Naive thymus-derived CD4-positive, alpha-beta T cell (primary cell): ENCODE results near the gene POU6F2. TPM values are rescaled to one million over a fixed set of nuclear protein-coding genes. Genes with fewer than 3 reads are reported as not detected.

Experiments
- ATAC-seq: fragments of 150-1000 bp; cut with Tn5 transposase; 2 replicates; pipeline ENCODE4 v1.10.0; 2021; ENCODE audit warnings: mild to moderate bottlenecking, moderate library complexity
- CTCF ChIA-PET: fragments of 350-600 bp; sonication (Branson Sonifier 250); formaldehyde crosslinking; loops from one replicate; lab custom pipeline; 2021; ENCODE audit warnings: antibody characterized with exemption; lab: Charles Lee
- POLR2A ChIA-PET: fragments of 350-600 bp; sonication (Branson Sonifier 250); formaldehyde crosslinking; loops from one replicate; lab custom pipeline; 2021; ENCODE audit warnings: antibody characterized with exemption, inconsistent platforms; lab: Charles Lee
- DNase-seq, 9 donors: peaks; one replicate each; pipeline versions ENCODE4 v3.0.0 to v3.0.0-alpha.2; 2020 to 2022; ENCODE audit warnings: mixed read lengths in 1 of 9
- H3K27ac ChIP-seq: one replicate; pipeline ENCODE4 v1.7.0; 2013; ENCODE audit warnings: mild to moderate bottlenecking, low read depth, low read length, moderate library complexity
- H3K27me3 ChIP-seq, 2 donors: one replicate each; pipeline ENCODE4 v1.7.0; 2013; ENCODE audit warnings: low read length in 2 of 2, mild to moderate bottlenecking in 2 of 2, moderate library complexity in 2 of 2; ENCODE audit not compliant: control insufficient read depth in 2 of 2, insufficient read depth in 2 of 2
- H3K36me3 ChIP-seq, 3 experiments: 1 replicate in 2 of 3; 2 replicates in 1 of 3; pipeline ENCODE4 v1.7.0; 2013; ENCODE audit warnings: low read length in 3 of 3, mild to moderate bottlenecking in 3 of 3, moderate library complexity in 1 of 3; ENCODE audit not compliant: insufficient read depth in 3 of 3, control insufficient read depth in 2 of 3
- H3K4me1 ChIP-seq, 2 donors: one replicate each; pipeline ENCODE4 v1.7.0; 2013; ENCODE audit warnings: low read length in 2 of 2, mild to moderate bottlenecking in 2 of 2, moderate library complexity in 1 of 2; ENCODE audit not compliant: control insufficient read depth in 2 of 2, insufficient read depth in 2 of 2
- H3K4me3 ChIP-seq: 2 replicates; pipeline ENCODE4 v1.7.0; 2013; ENCODE audit warnings: mild to moderate bottlenecking, low read length
- H3K9me3 ChIP-seq, 3 experiments: 1 replicate in 2 of 3; 2 replicates in 1 of 3; pipeline ENCODE4 v1.7.0; 2013; ENCODE audit warnings: low read length in 3 of 3; ENCODE audit not compliant: control insufficient read depth in 2 of 3
- H3K27ac Mint-ChIP-seq, 9 donors: one replicate each; pipeline ENCODE4 v1.8.0; 2020 to 2022; ENCODE audit warnings: mixed read lengths in 9 of 9, mild to moderate bottlenecking in 8 of 9, moderate library complexity in 5 of 9, inconsistent platforms in 2 of 9
- H3K27me3 Mint-ChIP-seq, 5 donors: one replicate each; pipeline ENCODE4 v1.8.0; 2021 to 2022; ENCODE audit warnings: mixed read lengths in 5 of 5, mild to moderate bottlenecking in 1 of 5
- H3K36me3 Mint-ChIP-seq, 5 donors: one replicate each; pipeline ENCODE4 v1.8.0; 2020 to 2022; ENCODE audit warnings: mixed read lengths in 5 of 5, mild to moderate bottlenecking in 3 of 5, inconsistent platforms in 1 of 5
- H3K4me1 Mint-ChIP-seq, 7 donors: one replicate each; pipeline ENCODE4 v1.8.0; 2020 to 2022; ENCODE audit warnings: mixed read lengths in 7 of 7, mild to moderate bottlenecking in 3 of 7, inconsistent platforms in 1 of 7
- H3K4me3 Mint-ChIP-seq, 10 donors: one replicate each; pipeline ENCODE4 v1.8.0; 2020 to 2022; ENCODE audit warnings: mild to moderate bottlenecking in 10 of 10, mixed read lengths in 10 of 10, moderate library complexity in 6 of 10, inconsistent platforms in 2 of 10
- H3K9me3 Mint-ChIP-seq, 11 donors: one replicate each; pipeline ENCODE4 v1.8.0; 2020 to 2022; ENCODE audit warnings: mixed read lengths in 11 of 11, mild to moderate bottlenecking in 4 of 11, inconsistent platforms in 1 of 11, moderate library complexity in 1 of 11
- intact Hi-C, 2 donors: fragments of 100-400 bp; cut with micrococcal nuclease; formaldehyde crosslinking; loops; one replicate each; pipeline ENCODE4 v1.15.1; 2023
- polyA plus RNA-seq, 2 donors: library from polyadenylated mRNA; unstranded; fragments of 300-500 nt; fragmentation: Illumina TruSeq; gene quantifications; one replicate each; pipeline ENCODE4 v1.2.3, GENCODE V29; 2021
- total RNA-seq, 6 experiments: library from RNA in 5 of 6; stranded (reverse) in 5 of 6; gene quantifications; 1 replicate in 5 of 6; 2 replicates in 1 of 6; pipeline ENCODE4 v1.2.3 and lab custom pipeline; 2021 to 2026

POU6F2 gene
- total and polyA plus RNA-seq, 7 experiments from 2014 or later: 0.24 TPM; not detected in 6

- DNase-seq (no peak), ATAC-seq (no peak)
- Histone ChIP-seq H3K4me3 (no peak overlapping the region), H3K4me1 (no peaks in the 10 kb centered on the region), H3K9me3 (no peaks in the 10 kb centered on the region), H3K36me3 (no peaks in the 10 kb centered on the region), H3K27me3 (no peaks in the 10 kb centered on the region), H3K27ac (no peak overlapping the region)
- ChIA-PET CTCF (no interaction called here), POLR2A (no interaction called here)
- Mint-ChIP-seq H3K27me3 (peaks cover 0 to 34% (median 8%) of the 10 kb centered on the region in 5 donors), H3K4me3 (no peak overlapping the region), H3K4me1 (no peaks in the 10 kb centered on the region), H3K9me3 (peaks cover 0 to 6% (median 0%) of the 10 kb centered on the region in 11 donors), H3K36me3 (no peaks in the 10 kb centered on the region), H3K27ac (no peak overlapping the region)
- intact Hi-C loops: no loop called here
These were observed 292.3 kb downstream of the POU6F2 start for GRCh38 chr7:39270018-39270417.

- Histone ChIP-seq H3K27ac (no peak overlapping the region), H3K27me3 (no peaks in the 10 kb centered on the region), H3K9me3 (no peaks in the 10 kb centered on the region), H3K36me3 (no peaks in the 10 kb centered on the region), H3K4me3 (no peak overlapping the region), H3K4me1 (no peaks in the 10 kb centered on the region)
- Mint-ChIP-seq H3K36me3 (no peaks in the 10 kb centered on the region), H3K4me1 (no peaks in the 10 kb centered on the region), H3K27me3 (peaks cover 0 to 34% (median 8%) of the 10 kb centered on the region in 5 donors), H3K4me3 (no peak overlapping the region), H3K9me3 (peaks cover 0 to 6% (median 0%) of the 10 kb centered on the region in 11 donors), H3K27ac (no peak overlapping the region)
- intact Hi-C loops: no loop called here
- CTCF ChIA-PET: interaction anchor here (0.7 kb wide), 1 partner anchor 59 kb away, joined by 8 read pairs; no protein-coding TSS in a partner anchor
- ATAC-seq: no peak
- DNase-seq: no peak
- POLR2A ChIA-PET: no interaction called here
These were observed 293.7 kb downstream of the POU6F2 start for GRCh38 chr7:39271402-39271801.

DNA sequence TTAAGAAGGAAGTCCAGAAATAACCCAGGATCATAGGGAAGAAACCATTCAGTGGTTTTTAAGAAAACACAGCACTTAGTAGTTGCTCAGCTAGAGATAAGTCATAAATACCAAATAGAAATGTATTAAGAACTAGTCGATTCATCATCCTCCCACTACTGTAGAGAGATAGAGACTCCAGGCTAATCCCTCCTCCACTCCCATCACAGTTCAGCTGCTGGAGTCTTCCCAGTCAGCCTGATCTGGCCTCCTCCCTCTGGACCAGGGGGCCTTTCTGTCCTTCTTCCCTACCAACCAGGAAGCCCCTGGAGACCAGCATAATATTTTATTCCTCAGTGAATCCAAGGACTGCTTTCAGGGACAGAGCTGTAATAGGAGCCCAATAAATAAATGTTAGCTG lies 294.4 kb downstream of the POU6F2 start:
- POLR2A ChIA-PET: no interaction called here
- Mint-ChIP-seq H3K9me3 (peaks cover 0 to 6% (median 0%) of the 10 kb centered on the region in 11 donors), H3K4me3 (no peak overlapping the region)

DNA sequence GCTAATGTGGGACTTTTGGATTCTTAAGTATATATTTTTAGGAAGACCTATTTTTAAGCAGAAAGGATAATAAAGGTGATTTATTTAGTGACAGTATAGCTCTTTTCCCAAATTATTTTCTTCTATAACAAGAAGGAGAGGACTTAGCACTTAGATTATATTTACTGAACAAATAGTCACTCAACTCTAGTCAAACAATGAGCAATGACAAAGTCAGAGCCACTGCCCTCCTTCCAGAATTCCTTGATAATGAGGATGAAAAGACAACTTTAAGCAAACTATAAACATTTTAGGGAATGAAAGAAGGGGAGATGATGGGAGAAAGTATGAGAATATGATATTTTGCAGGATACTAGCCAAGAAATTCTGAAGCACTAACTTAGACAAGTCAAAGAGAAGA lies 295.0 kb downstream of the POU6F2 start:
- Mint-ChIP-seq H3K9me3 (peaks cover 0 to 8% (median 0%) of the 10 kb centered on the region in 11 donors), H3K4me3 (no peak overlapping the region), H3K27ac (no peak overlapping the region), H3K4me1 (no peaks in the 10 kb centered on the region), H3K36me3 (no peaks in the 10 kb centered on the region), H3K27me3 (peaks cover 0 to 27% (median 6%) of the 10 kb centered on the region in 5 donors)
- intact Hi-C loops: no loop called here
- Histone ChIP-seq H3K27me3 (no peaks in the 10 kb centered on the region), H3K36me3 (no peaks in the 10 kb centered on the region), H3K4me1 (no peaks in the 10 kb centered on the region), H3K27ac (no peak overlapping the region), H3K4me3 (no peak overlapping the region), H3K9me3 (no peaks in the 10 kb centered on the region)
- POLR2A ChIA-PET: no interaction called here
- CTCF ChIA-PET: no interaction called here
- ATAC-seq (no peak), DNase-seq (no peak)

More for the DNA sequence above, 294.4 kb downstream of the POU6F2 start:
- Histone ChIP-seq H3K9me3 (no peaks in the 10 kb centered on the region), H3K36me3 (no peaks in the 10 kb centered on the region), H3K27ac (no peak overlapping the region), H3K4me3 (no peak overlapping the region), H3K27me3 (no peaks in the 10 kb centered on the region), H3K4me1 (no peaks in the 10 kb centered on the region)
- Mint-ChIP-seq H3K27me3 (peaks cover 0 to 28% (median 6%) of the 10 kb centered on the region in 5 donors), H3K4me1 (no peaks in the 10 kb centered on the region), H3K36me3 (no peaks in the 10 kb centered on the region), H3K27ac (no peak overlapping the region)
- ATAC-seq: no peak
- intact Hi-C loops: no loop called here
- DNase-seq: no peak
- CTCF ChIA-PET: interaction anchor here (0.7 kb wide), 1 partner anchor 59 kb away, joined by 8 read pairs; no protein-coding TSS in a partner anchor

GRCh38 chr7:39280337-39280736 lies 302.6 kb downstream of the POU6F2 start:
- intact Hi-C loops: no loop called here
- Mint-ChIP-seq H3K4me3 (no peak overlapping the region), H3K4me1 (no peaks in the 10 kb centered on the region), H3K27me3 (peaks cover 0 to 11% (median 4%) of the 10 kb centered on the region in 5 donors), H3K27ac (no peak overlapping the region), H3K9me3 (peaks cover 0 to 12% (median 5%) of the 10 kb centered on the region in 11 donors), H3K36me3 (no peaks in the 10 kb centered on the region)
- H3K27ac ChIP-seq: no peak overlapping the region
- ATAC-seq (no peak), DNase-seq (no peak)
- H3K4me3 ChIP-seq: no peak overlapping the region
- H3K9me3 ChIP-seq: no peaks in the 10 kb centered on the region
- H3K36me3 ChIP-seq: no peaks in the 10 kb centered on the region
- H3K4me1 ChIP-seq: no peaks in the 10 kb centered on the region
- ChIA-PET POLR2A (no interaction called here), CTCF (no interaction called here)
- H3K27me3 ChIP-seq: no peaks in the 10 kb centered on the region

GRCh38 chr7:39285256-39285655 lies 307.5 kb downstream of the POU6F2 start:
- ChIA-PET CTCF (no interaction called here), POLR2A (no interaction called here)
- Mint-ChIP-seq H3K36me3 (no peaks in the 10 kb centered on the region), H3K9me3 (peaks cover 0 to 11% (median 0%) of the 10 kb centered on the region in 11 donors), H3K27ac (no peak overlapping the region), H3K4me1 (no peaks in the 10 kb centered on the region), H3K27me3 (peaks cover 0 to 24% (median 18%) of the 10 kb centered on the region in 5 donors), H3K4me3 (no peak overlapping the region)
- no peaks in the 10 kb centered on the region for H3K36me3 ChIP-seq
- no peak overlapping the region for H3K27ac ChIP-seq
- DNase-seq (no peak), ATAC-seq (no peak)
- intact Hi-C loops: no loop called here
- no peaks in the 10 kb centered on the region for H3K9me3 ChIP-seq
- H3K4me3 ChIP-seq: no peak overlapping the region
- H3K4me1 ChIP-seq: no peaks in the 10 kb centered on the region
- no peaks in the 10 kb centered on the region for H3K27me3 ChIP-seq

DNA sequence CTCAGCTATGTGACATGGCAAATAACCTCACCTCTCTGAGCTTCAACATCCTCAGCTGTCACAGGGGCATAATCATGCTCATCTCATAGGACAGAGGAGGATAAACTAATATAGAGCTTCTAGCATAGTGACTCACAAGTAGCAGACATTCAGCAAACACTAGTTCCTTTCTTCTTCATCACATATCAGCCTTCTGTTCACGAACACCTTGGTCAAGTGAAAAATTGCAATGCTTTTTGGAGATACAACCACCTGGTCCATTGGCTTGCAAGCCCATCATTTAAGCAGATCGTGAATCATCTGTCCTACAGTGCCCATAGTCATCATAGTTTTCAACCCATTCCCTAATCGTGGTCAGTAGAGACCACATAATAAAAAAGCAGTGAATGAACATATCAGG lies 310.6 kb downstream of the POU6F2 start:
- Histone ChIP-seq H3K4me1 (no peaks in the 10 kb centered on the region), H3K27me3 (no peaks in the 10 kb centered on the region), H3K4me3 (no peak overlapping the region), H3K27ac (no peak overlapping the region), H3K36me3 (no peaks in the 10 kb centered on the region), H3K9me3 (no peaks in the 10 kb centered on the region)
- no peak overlapping the region for H3K27ac Mint-ChIP-seq
- H3K4me3 Mint-ChIP-seq: no peak overlapping the region
- ATAC-seq (no peak), DNase-seq (no peak)
- H3K9me3 Mint-ChIP-seq: peaks cover 0 to 5% (median 0%) of the 10 kb centered on the region in 11 donors
- CTCF ChIA-PET: no interaction called here
- intact Hi-C loops: no loop called here
- H3K36me3 Mint-ChIP-seq: no peaks in the 10 kb centered on the region
- peaks cover 0 to 28% (median 21%) of the 10 kb centered on the region in 5 donors for H3K27me3 Mint-ChIP-seq
- no peaks in the 10 kb centered on the region for H3K4me1 Mint-ChIP-seq
- POLR2A ChIA-PET: no interaction called here
